Measurements from ENCODE around the gene AKT1S1.
A peak's percentile ranks its signal among the peaks of the same experiment; 100 is the strongest.

Gene AKT1S1

DNA sequence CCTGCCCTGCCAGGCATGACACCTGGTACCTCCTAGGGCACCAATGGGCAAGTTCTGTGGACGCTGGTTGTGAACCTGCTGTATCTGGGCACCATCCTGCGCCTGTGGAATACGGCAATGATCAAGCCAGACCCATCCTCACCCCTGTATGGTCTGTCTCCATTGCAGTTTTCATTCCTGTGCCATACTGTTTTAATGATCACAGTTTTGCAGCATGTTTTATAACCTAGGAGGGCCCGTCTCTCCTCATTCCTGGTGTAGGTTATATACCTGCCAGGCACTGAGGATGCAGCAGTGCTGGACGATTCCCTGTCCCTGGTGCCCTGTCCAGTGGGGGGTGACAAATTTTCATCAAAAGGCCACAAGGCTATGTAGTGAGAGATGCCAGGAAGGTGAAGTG is 5.9 kb upstream of the AKT1S1 start:
- DNase-seq (ENCODE audit: low read depth in 1 of 2, low spot score in 1 of 2), result no peak

GRCh38 chr19:49882643-49883042 is 5.5 kb upstream of the AKT1S1 start:
- no peak for DNase-seq (ENCODE audit: low read depth in 1 of 2, low spot score in 1 of 2)

GRCh38 chr19:49881672-49882394 is 4.7 kb upstream of the AKT1S1 start:
- DNase-seq (ENCODE audit: low read depth in 1 of 2, low spot score in 1 of 2), result no peak

DNA sequence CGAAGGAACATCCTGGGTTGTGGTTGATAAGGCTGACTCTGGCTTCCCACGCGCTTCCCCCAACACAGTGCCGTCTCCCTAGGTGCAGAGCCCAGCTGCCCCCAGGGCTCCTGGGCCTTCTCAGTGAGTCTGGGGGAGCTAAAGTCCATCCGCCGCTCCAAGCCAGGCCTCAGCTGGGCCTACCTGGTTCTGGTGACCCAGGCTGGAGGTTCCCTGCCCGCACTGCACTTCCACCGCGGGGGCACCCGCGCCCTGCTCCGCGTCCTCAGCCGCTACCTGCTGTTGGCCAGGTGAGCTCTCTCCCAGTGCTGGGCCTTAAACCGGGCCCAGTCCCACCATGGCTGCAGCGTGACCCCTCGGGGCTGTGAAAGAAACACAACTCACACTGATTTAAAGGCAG is 4.0 kb upstream of the AKT1S1 start:
- DNase-seq (ENCODE audit: low read depth in 1 of 2, low spot score in 1 of 2), result no peak

DNA sequence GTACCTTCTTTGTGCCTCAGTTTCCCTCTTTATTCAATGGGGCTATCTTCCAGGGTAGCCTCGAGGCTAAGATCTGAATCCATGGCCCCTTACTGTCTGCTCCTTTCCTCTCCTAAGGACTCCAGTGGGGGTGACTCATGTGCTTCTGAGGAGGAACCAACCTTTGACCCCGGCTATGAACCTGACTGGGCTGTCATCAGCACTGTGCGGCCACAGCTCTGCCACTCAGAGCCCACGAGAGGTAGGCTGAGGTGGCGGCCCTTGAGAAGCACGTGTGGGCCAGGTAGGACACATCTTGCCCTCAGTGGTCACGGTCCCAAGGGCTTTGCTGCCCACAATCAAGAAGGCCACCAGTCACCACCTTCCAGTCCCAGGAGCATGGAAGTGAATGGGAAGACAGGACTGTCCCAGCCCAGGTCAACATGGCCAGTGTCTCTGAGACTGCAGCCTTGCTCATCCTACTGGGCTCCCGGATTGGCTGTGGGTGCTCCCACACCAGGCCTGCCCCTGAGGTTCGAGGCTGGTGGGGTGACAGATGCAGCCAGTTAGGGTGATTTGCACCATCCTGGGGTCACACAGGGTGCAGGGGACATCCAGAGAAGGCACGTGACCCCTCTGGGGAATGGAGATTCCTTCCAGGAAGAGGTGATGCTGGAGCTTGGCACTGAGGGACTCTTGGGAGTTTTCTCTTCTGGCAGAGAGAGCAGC is 3.2 kb upstream of the AKT1S1 start:
- DNase-seq (ENCODE audit: low read depth in 1 of 2, low spot score in 1 of 2), result no peak

DNA sequence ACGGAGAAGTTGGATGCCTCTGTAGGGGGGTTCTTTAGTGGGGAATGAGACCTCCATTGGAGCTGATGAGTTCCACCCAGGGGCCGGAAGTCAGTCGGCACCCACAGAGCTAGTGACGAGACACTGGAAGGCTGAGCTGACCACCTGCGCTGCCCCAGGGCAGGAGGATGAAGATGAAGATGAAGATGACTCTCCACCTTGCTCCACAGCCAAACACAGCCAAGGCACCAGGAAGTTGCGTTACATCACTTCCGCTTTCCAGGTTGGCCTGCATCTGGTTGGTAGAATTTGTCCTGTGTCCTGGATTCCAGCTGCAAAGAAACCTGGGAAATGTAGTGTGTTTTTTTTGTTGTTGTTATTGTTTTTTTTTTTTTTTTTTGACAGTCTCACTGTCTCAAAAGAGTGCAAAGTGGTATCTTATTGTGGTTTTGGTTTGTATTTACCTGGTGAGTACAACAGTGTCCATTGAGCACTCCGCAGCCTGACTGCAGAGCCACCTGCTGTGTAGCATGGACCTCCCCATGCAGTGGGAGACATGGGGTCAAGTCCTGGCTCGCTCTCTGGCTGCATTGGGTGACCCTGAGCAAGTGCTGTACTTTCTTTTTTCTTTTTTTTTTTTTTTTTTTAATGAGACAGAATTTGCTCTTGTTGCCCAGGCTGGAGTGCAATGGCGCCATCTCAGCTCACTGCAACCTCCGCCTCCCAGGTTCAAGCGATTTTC is 2.2 kb upstream of the AKT1S1 start:
- DNase-seq (ENCODE audit: low read depth in 1 of 2, low spot score in 1 of 2), result no peak

DNA sequence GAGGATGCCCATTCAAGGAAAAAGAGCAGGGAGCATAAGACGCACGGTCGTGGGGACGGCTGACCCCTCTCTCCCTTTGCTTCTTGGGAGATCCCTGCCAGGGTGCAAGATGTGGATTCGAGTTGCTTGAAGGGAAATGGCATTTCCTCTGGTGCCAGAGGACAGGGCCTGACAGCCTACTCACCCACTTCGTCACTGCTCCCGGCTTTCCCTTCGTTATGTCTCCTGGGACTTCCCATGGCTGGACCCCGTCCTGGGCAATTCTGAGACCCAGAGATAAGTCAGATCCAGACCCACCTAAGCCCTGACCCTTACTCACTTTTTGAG is 1.6 kb upstream of the AKT1S1 start:
- no peak for DNase-seq (ENCODE audit: low read depth in 1 of 2, low spot score in 1 of 2)

DNA sequence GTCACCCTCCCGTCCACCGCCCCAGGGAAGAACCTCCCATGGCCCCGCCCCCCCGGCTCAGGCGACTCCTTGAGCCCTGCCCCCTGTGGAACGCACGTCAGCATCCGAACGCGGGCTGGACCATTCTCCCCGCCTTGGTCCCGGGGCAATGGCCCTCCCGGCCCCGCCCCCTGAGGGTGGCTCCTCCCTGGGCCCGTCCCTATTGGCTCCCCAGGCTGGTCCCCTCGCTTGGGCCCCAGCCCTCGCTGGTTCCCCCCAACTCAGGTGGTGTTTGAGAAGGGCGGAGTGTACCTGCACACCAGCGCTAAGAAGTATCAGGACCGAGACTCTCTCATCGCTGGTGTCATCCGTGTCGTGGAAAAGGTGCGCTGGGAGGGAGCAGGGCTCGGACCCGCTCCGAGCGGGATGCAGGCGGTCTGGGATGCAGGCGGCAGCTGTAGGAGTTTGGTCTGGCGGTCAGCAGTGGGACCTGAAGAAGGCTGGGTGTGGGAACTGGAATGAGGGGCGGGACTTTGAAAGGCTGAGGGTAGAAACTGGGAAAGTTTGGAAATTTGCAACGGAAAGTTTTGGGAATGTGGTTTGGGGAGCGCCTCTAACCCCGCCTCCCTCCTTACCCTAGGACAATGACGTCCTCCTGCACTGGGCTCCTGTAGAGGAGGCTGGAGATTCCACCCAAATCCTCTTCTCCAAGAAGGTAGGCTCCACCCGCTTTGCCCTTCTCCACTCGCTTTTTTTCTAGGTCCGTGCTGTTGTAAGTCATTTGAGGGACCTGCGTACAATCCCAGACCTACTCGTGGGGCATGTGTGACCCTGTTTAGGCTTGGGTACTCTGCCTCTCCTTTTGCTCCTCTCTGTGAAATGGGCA is 956 bp upstream of the AKT1S1 start:
- peak; percentile 93 to 98 for DNase-seq (ENCODE audit: low read depth in 1 of 2, low spot score in 1 of 2)

DNA sequence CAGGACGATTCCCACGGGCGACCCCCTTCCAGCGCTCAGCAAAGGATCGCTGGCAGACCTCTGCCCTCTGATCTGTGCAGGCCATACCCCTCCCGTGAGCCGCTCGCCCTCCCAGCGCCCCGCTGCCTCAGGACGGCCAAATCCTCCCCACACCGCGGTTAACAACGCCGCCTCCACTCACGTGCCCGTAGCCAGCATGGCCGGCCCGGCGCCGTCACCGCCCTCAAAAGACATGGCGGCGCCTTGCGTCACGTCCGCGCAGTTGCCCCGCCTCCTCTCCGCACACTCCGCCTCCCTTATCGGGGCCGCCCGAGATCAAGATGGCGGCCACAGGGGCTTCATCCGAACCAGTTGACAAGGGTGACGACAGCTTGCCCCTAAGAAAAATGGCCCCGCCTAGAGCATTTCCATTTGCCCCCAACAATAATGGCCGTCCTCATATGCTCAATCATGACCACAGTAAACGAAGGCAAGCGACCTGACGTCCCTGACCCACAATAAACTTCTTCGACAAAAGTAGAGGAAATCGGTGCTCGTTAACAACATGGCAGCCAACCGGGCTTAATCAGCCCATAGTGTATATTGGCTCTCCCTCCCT is 634 bp downstream of the AKT1S1 start:
- peak; percentile 95 to 97 for DNase-seq (ENCODE audit: low read depth in 1 of 2, low spot score in 1 of 2)

DNA sequence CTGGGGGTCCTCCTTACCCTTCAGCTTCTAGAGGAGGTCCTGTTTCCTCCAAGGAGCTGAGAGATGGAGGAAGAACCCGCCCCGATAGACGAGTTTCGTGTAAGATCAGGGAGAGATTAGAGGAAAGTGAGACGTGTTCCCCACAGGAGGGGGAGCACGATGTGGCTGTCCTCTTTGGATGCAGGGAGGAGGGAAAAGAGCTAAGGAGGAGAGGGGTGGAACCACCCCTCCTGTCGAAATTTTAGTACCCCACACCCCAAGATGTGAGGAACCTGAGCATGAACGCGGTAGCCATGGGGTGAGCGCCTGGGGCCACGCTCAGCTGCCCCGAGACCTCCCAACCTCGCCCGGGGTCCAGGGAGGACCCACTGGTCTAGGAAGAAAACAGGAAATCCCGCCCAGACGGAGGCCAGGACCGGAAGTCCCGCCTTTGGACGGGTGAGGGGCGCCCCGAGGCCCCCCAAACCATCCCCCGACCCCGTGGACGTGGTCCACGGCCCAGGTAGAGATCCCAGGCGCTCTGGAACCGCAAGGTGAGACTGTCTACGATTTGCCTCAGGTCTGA is 1.2 kb downstream of the AKT1S1 start:
- DNase-seq (ENCODE audit: low read depth in 1 of 2, low spot score in 1 of 2), result peak; percentile 26 to 38

DNA sequence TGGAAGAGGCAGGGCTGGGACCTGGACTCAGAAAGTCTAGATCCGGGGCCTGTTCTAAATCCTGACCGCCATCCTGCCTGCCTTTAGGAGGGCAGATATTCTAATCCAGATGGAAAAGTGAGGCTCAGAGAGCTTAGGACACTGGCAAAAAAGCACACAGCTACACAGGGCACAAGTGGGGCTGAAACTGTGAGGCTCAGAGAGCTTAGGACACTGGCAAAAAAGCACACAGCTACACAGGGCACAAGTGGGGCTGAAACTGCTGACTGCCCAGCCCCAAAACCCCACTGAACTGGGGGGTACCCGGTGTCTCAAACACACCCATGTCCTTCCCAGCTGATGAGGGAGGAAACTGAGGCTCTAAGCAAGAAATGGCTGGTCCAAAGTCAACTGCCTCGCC is 2.0 kb downstream of the AKT1S1 start:
- no peak for DNase-seq (ENCODE audit: low read depth in 1 of 2, low spot score in 1 of 2)

- DNase-seq (ENCODE audit: low read depth in 1 of 2, low spot score in 1 of 2), result no peak
These were observed 2.5 kb downstream of the AKT1S1 start for GRCh38 chr19:49874503-49875157.

GRCh38 chr19:49873834-49874233 is 3.3 kb downstream of the AKT1S1 start:
- DNase-seq (ENCODE audit: low read depth in 1 of 2, low spot score in 1 of 2), result no peak

- no peak for DNase-seq (ENCODE audit: low read depth in 1 of 2, low spot score in 1 of 2)
These were observed 4.0 kb downstream of the AKT1S1 start for GRCh38 chr19:49873129-49873521.

DNA sequence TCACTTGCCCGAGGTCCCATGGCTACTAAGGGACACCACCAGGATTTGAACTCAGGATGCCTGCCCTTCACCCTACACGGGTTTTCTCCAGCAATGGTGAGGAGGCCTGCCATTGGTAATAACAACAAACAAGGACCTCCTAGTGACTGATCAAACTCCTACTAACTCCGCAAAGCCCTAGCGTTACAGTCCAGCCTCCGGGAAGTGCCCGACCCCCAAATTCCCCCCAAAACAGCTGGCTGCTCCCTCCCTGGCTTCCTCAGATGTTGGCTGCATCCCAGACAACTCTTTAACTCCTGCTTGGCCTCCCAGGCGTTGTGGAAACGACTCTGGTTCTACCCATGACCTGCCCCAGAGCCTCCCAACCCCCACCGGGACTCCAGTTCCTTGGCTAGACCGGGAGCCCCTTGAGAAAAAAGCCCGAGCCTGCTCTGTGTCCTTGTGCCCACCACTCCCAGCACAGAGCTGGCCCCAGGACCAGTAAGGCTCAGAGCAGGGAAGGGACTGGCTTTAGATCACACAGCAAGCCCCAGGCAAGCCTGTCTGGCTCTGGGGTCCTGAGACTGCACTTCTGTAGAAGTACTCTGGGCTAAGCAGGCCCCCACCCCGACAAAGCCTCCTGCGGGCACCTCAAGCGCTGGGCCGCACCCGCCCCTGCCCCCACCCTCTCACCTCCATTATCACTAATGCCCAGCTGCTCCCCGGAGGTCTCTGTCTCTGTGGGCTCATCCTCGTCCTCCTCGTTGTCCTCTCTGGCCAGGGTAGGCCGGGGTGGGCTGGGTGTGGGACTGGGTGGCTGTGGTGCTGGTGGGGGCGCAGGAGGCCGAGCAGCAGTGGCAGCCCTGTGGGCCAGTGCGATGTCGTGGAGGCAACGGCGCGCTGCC is 4.7 kb downstream of the AKT1S1 start:
- no peak for DNase-seq (ENCODE audit: low read depth in 1 of 2, low spot score in 1 of 2)

DNA sequence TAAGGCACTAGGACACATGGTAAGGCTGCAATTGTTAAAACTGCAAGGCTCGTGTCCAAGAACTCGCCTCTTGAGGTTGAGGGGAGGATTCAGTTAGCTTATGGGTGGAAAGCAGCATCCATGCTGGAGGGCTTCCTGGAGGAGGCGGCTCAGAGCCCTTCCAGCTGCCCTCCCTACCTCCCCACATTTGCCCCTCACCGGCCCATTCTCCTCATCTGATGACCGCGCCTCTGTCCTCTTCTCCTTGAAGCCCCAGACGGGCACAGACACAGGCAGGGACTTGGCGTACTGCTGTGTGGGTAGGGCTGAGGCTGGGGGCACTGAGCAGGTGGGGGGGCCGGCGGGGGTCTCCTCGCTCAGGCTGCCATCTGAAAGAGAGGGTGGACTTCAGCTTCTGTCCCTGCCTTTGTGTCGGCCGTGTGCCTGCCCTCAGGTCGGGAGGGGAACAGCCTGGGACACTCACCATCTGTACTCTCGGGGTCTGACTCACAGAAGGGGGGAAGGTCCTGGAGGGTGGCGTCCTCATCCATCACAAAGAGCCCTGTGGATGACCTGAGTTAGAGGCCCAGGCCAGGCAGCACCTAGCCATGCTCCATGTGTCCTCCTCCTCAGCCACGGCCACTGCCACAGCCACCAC is 5.7 kb downstream of the AKT1S1 start:
- DNase-seq (ENCODE audit: low read depth in 1 of 2, low spot score in 1 of 2), result no peak

- no peak for DNase-seq (ENCODE audit: low read depth in 1 of 2, low spot score in 1 of 2)
These were observed 6.8 kb downstream of the AKT1S1 start for GRCh38 chr19:49870309-49870901.

Data from activated T-helper 1 cell treated with anti-CD3 and anti-CD28 coated beads, Interleukin-2, amount 50 U/mL, for 16 hours (primary cell).